MM.1S (cell line): ENCODE results near the gene ADARB2.

Experiments used
- DNase-seq: peaks from one replicate; pipeline ENCODE4 v3.0.0-alpha.2; 2015
- H2AFZ ChIP-seq: fragments of 300-600 bp; sonication (generic); 2 replicates; pipeline ENCODE4 v1.6.0; 2016; ENCODE audit warnings: antibody characterized with exemption, low read length
- H3F3A ChIP-seq: fragments of 300-600 bp; sonication (generic); 2 replicates; pipeline ENCODE4 v1.6.1; 2016; ENCODE audit warnings: mild to moderate bottlenecking, antibody characterized with exemption, low read length, moderate library complexity, mixed read lengths; ENCODE audit not compliant: insufficient read depth
- H3K27ac ChIP-seq: fragments of 300-600 bp; sonication (generic); 2 replicates; pipeline ENCODE4 v1.5.1; 2016; ENCODE audit warnings: mild to moderate bottlenecking, low read length
- H3K27me3 ChIP-seq: fragments of 300-600 bp; sonication (generic); replicated peaks from 2 replicates; pipeline ENCODE4 v1.6.0; 2016; ENCODE audit warnings: low read length; ENCODE audit not compliant: insufficient read depth
- H3K36me3 ChIP-seq: fragments of 300-600 bp; sonication (generic); replicated peaks from 2 replicates; pipeline ENCODE4 v1.6.1; 2016; ENCODE audit warnings: mild to moderate bottlenecking, low read length, mixed read lengths; ENCODE audit not compliant: insufficient read depth
- H3K4me1 ChIP-seq: fragments of 300-600 bp; sonication (generic); 2 replicates; pipeline ENCODE4 v1.6.1; 2016; ENCODE audit warnings: low read length, mixed read lengths
- H3K4me2 ChIP-seq: fragments of 300-600 bp; sonication (generic); 2 replicates; pipeline ENCODE4 v1.6.0; 2016; ENCODE audit warnings: low read depth, low read length
- H3K4me3 ChIP-seq: fragments of 300-600 bp; sonication (generic); 2 replicates; pipeline ENCODE4 v1.5.1; 2016; ENCODE audit warnings: low read length, mixed read lengths
- H3K79me2 ChIP-seq: fragments of 300-600 bp; sonication (generic); 2 replicates; pipeline ENCODE4 v1.6.1; 2016; ENCODE audit warnings: mixed run types, low read length, mixed read lengths
- H3K9ac ChIP-seq: fragments of 300-600 bp; sonication (generic); 2 replicates; pipeline ENCODE4 v1.6.1; 2016; ENCODE audit warnings: low read length, mixed read lengths
- H3K9me2 ChIP-seq: fragments of 300-600 bp; sonication (generic); replicated peaks from 2 replicates; pipeline ENCODE4 v1.6.1; 2016; ENCODE audit warnings: mild to moderate bottlenecking, low read length, mixed read lengths; ENCODE audit not compliant: insufficient read depth
- H3K9me3 ChIP-seq: fragments of 300-600 bp; sonication (generic); replicated peaks from 2 replicates; pipeline ENCODE4 v1.6.1; 2016; ENCODE audit warnings: mild to moderate bottlenecking, low read length, mixed read lengths; ENCODE audit not compliant: insufficient read depth
- H4K20me1 ChIP-seq: fragments of 300-600 bp; sonication (generic); 2 replicates; pipeline ENCODE4 v1.6.1; 2016; ENCODE audit warnings: mild to moderate bottlenecking, low read length, moderate library complexity, mixed read lengths; ENCODE audit not compliant: insufficient read depth
- EZH2 ChIP-seq: fragments of 300-600 bp; sonication (generic); optimal IDR thresholded peaks from 2 replicates; pipeline ENCODE3; 2017; ENCODE audit warnings: low read depth, mild to moderate bottlenecking, antibody characterized with exemption, low read length, mixed read lengths
- EZH2phosphoT487 ChIP-seq: fragments of 300-600 bp; sonication (generic); IDR thresholded peaks from 2 replicates; pipeline ENCODE4 v1.6.1; 2018; ENCODE audit warnings: antibody characterized with exemption, low read length
- TF ChIP-seq, protein P1 (sequence below): fragments of 300-600 bp; sonication (generic); IDR thresholded peaks from 2 replicates; pipeline ENCODE4 v1.5.1; 2016; ENCODE audit warnings: antibody characterized with exemption, low read length, mixed read lengths

Gene ADARB2

DNA sequence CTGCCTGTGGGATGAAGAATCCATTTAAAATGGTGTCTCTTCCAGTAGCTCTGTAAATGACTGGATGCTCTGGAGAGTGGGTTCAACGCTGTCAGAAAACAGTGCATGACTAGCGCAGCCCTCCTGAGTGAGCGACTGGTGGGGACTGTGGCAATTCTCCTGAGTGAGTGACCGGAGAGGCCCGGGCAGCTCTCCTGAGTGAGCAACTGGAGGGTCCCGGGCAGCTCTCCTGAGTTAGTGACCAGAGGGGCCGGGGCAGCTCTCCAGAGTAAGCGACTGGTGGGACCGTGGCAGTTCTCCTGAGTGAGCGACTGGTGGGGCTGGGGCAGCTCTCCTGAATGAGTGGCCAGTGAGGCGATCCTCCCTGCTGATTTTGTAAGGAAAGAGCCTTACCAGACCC, 595.6 kb downstream of the ADARB2 start:
- Histone ChIP-seq H3K27me3 (no peaks in the 10 kb centered on the region), H2AFZ (no peak overlapping the region), H3K4me3 (no peak overlapping the region), H3K4me1 (no peaks in the 10 kb centered on the region), H3K36me3 (no peaks in the 10 kb centered on the region), H3K9me2 (no peaks in the 10 kb centered on the region), H4K20me1 (no peaks in the 10 kb centered on the region), H3F3A (no peaks in the 10 kb centered on the region), H3K9me3 (no peaks in the 10 kb centered on the region), H3K27ac (no peak overlapping the region), H3K79me2 (no peaks in the 10 kb centered on the region), H3K4me2 (no peak overlapping the region), H3K9ac (no peak overlapping the region)
- TF ChIP-seq EZH2 (no peak), EZH2phosphoT487 (no peak)
- TF ChIP-seq, protein P1, sequence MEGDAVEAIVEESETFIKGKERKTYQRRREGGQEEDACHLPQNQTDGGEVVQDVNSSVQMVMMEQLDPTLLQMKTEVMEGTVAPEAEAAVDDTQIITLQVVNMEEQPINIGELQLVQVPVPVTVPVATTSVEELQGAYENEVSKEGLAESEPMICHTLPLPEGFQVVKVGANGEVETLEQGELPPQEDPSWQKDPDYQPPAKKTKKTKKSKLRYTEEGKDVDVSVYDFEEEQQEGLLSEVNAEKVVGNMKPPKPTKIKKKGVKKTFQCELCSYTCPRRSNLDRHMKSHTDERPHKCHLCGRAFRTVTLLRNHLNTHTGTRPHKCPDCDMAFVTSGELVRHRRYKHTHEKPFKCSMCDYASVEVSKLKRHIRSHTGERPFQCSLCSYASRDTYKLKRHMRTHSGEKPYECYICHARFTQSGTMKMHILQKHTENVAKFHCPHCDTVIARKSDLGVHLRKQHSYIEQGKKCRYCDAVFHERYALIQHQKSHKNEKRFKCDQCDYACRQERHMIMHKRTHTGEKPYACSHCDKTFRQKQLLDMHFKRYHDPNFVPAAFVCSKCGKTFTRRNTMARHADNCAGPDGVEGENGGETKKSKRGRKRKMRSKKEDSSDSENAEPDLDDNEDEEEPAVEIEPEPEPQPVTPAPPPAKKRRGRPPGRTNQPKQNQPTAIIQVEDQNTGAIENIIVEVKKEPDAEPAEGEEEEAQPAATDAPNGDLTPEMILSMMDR: no peak
- DNase-seq: no peak

DNA sequence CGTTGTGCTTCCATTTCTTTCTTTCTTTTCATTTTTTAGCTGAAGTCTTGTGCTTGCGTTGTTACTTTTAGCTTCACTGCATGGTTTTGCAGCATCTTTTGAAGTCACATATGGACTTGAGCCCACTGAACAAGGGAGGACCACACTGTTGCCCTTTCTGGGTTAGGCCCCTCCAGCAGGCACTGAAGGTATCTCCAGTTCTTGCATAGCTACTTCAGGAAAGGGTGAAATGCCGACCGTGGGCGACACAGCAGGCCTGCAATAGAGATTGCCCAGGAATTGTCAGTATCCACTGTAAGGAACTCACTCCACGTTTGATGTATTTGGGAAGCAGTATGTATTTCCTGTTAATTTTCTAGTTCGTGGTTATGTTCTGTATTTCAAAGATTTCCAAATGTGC, 596.1 kb downstream of the ADARB2 start:
- TF ChIP-seq, protein P1: no peak
- TF ChIP-seq EZH2phosphoT487: no peak
- no peak for TF ChIP-seq EZH2
- H3K4me1 ChIP-seq: no peaks in the 10 kb centered on the region
- no peaks in the 10 kb centered on the region for H3K9me2 ChIP-seq
- no peak overlapping the region for H2AFZ ChIP-seq
- no peaks in the 10 kb centered on the region for H3K9me3 ChIP-seq
- H3K27ac ChIP-seq: no peak overlapping the region
- H3K36me3 ChIP-seq: no peaks in the 10 kb centered on the region
- no peaks in the 10 kb centered on the region for H3F3A ChIP-seq
- H3K4me2 ChIP-seq: no peak overlapping the region
- no peaks in the 10 kb centered on the region for H3K79me2 ChIP-seq
- no peak for DNase-seq
- H3K4me3 ChIP-seq: no peak overlapping the region
- H3K27me3 ChIP-seq: no peaks in the 10 kb centered on the region
- no peak overlapping the region for H3K9ac ChIP-seq
- no peaks in the 10 kb centered on the region for H4K20me1 ChIP-seq

DNA sequence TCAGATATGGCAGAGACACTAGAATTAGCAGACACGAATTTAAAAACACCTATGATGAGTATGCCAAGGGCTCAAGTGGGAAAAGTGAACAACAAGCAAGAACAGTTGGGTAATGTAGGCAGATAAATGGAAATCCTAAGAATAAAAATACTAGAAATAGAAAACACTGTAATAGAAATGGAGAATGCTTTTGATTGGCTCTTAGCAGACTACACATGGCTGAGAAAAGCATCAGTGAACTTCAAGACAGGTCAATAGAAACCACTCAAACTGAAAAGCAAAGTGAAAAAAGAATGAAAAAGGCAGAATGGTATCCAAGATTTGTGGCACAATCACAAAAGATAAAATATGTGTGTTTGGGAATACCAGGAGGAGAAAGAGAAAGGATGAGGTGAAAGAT, 598.8 kb downstream of the ADARB2 start:
- TF ChIP-seq EZH2: no peak
- TF ChIP-seq, protein P1: no peak
- TF ChIP-seq EZH2phosphoT487: no peak
- Histone ChIP-seq H3K36me3 (no peaks in the 10 kb centered on the region), H3K27ac (no peak overlapping the region), H3K4me1 (no peaks in the 10 kb centered on the region), H3K4me2 (no peak overlapping the region), H3K9me2 (no peaks in the 10 kb centered on the region), H3K9ac (no peak overlapping the region), H3F3A (no peaks in the 10 kb centered on the region), H3K9me3 (no peaks in the 10 kb centered on the region), H3K27me3 (no peaks in the 10 kb centered on the region), H4K20me1 (no peaks in the 10 kb centered on the region), H3K4me3 (no peak overlapping the region), H2AFZ (no peak overlapping the region), H3K79me2 (no peaks in the 10 kb centered on the region)
- DNase-seq: no peak
